Urothelium cell line (cell line): ENCODE results near the gene C1orf116.

Experiments
- DNase-seq: peaks from one replicate; pipeline ENCODE4 v3.0.0; 2011; ENCODE audit warnings: low spot score, mixed read lengths
- FAIRE-seq: peaks from 2 replicates; lab custom pipeline; 2011; peaks lifted over from hg19 to GRCh38; lab: Jason Lieb, UNC

The C1orf116 gene

GRCh38 chr1:207032528-207033017 lies at the start of gene C1orf116:
TSS of gene C1orf116 (minus strand) at chr1:207032756. CDS start at chr1:207027598, 5,158 bp downstream.
- DNase-seq (peak; percentile 53), FAIRE-seq (no peak)

GRCh38 chr1:207081806-207082205 lies 49.2 kb upstream of the C1orf116 start:
- FAIRE-seq: no peak

GRCh38 chr1:207081088-207081487 lies 48.5 kb upstream of the C1orf116 start:
- FAIRE-seq (no peak), DNase-seq (no peak)

More at GRCh38 chr1:207081806-207082205, 49.2 kb upstream of the C1orf116 start:
- no peak for DNase-seq

GRCh38 chr1:207079706-207080241 lies 47.2 kb upstream of the C1orf116 start:
- DNase-seq (no peak), FAIRE-seq (no peak)

- no peak for FAIRE-seq
- no peak for DNase-seq
Measured at GRCh38 chr1:207078578-207079132, 46.1 kb upstream of the C1orf116 start.

GRCh38 chr1:207077470-207078377 lies 45.2 kb upstream of the C1orf116 start:
- DNase-seq (peak; percentile 69), FAIRE-seq (no peak)

GRCh38 chr1:207077012-207077411 lies 44.5 kb upstream of the C1orf116 start:
- DNase-seq (no peak), FAIRE-seq (no peak)

- no peak for DNase-seq
- FAIRE-seq: no peak
Measured at GRCh38 chr1:207076181-207076955, 43.8 kb upstream of the C1orf116 start.

GRCh38 chr1:207073906-207074820 lies 41.6 kb upstream of the C1orf116 start:
- FAIRE-seq (no peak), DNase-seq (no peak)

- DNase-seq (no peak), FAIRE-seq (no peak)
Measured at GRCh38 chr1:207072233-207072632, 39.7 kb upstream of the C1orf116 start.

- FAIRE-seq: no peak
- DNase-seq: no peak
Measured at GRCh38 chr1:207071426-207071825, 38.9 kb upstream of the C1orf116 start.

- no peak for FAIRE-seq
- no peak for DNase-seq
Measured at GRCh38 chr1:207070811-207071210, 38.3 kb upstream of the C1orf116 start.

- no peak for FAIRE-seq
- DNase-seq: no peak
Measured at GRCh38 chr1:207069858-207070506, 37.4 kb upstream of the C1orf116 start.

- FAIRE-seq (no peak), DNase-seq (no peak)
Measured at GRCh38 chr1:207069061-207069460, 36.5 kb upstream of the C1orf116 start.

- no peak for FAIRE-seq
- DNase-seq: no peak
Measured at GRCh38 chr1:207067665-207068064, 35.1 kb upstream of the C1orf116 start.

- FAIRE-seq: no peak
Measured at GRCh38 chr1:207067185-207067584, 34.6 kb upstream of the C1orf116 start.

GRCh38 chr1:207064561-207064960 lies 32.0 kb upstream of the C1orf116 start:
- DNase-seq: no peak
- FAIRE-seq: no peak

More at GRCh38 chr1:207067185-207067584, 34.6 kb upstream of the C1orf116 start:
- DNase-seq: no peak

GRCh38 chr1:207063014-207063413 lies 30.5 kb upstream of the C1orf116 start:
- FAIRE-seq: no peak
- no peak for DNase-seq

GRCh38 chr1:207062058-207062457 lies 29.5 kb upstream of the C1orf116 start:
- FAIRE-seq (no peak), DNase-seq (no peak)
